ENCODE data around the gene ARMC9.
"Not testable (repeated sequence)": the region's sequence is repeated elsewhere in the genome, so short reads cannot be mapped to it uniquely, and the experiment has no call there.

Gene ARMC9

GRCh38 chr2:231246171-231246842 is 47.9 kb downstream of the ARMC9 start:
- no peak for DNase-seq

- no peak for DNase-seq
Measured at GRCh38 chr2:231250146-231250545, 51.7 kb downstream of the ARMC9 start.

GRCh38 chr2:231250698-231251097 is 52.3 kb downstream of the ARMC9 start:
- DNase-seq: no peak

GRCh38 chr2:231253292-231253691 is 54.9 kb downstream of the ARMC9 start:
- not testable (repeated sequence) for DNase-seq

GRCh38 chr2:231256494-231256893 is 58.1 kb downstream of the ARMC9 start:
- no peak for DNase-seq

- no peak for DNase-seq
Measured at GRCh38 chr2:231257763-231258162, 59.3 kb downstream of the ARMC9 start.

- DNase-seq: no peak
Measured at GRCh38 chr2:231258701-231259100, 60.3 kb downstream of the ARMC9 start.

GRCh38 chr2:231259104-231259503 is 60.7 kb downstream of the ARMC9 start:
- DNase-seq: no peak

GRCh38 chr2:231260442-231261208 is 62.2 kb downstream of the ARMC9 start:
- no peak for DNase-seq

GRCh38 chr2:231263118-231263831 is 64.8 kb downstream of the ARMC9 start:
- DNase-seq: no peak

- DNase-seq: no peak
Measured at GRCh38 chr2:231270221-231271114, 72.0 kb downstream of the ARMC9 start.

- DNase-seq: no peak
Measured at GRCh38 chr2:231272991-231273390, 74.6 kb downstream of the ARMC9 start.

GRCh38 chr2:231276987-231277386 is 78.6 kb downstream of the ARMC9 start:
- DNase-seq: no peak

- no peak for DNase-seq
Measured at GRCh38 chr2:231277962-231278361, 79.5 kb downstream of the ARMC9 start.

- no peak for DNase-seq
Measured at GRCh38 chr2:231278868-231279267, 80.4 kb downstream of the ARMC9 start.

GRCh38 chr2:231280846-231281245 is 82.4 kb downstream of the ARMC9 start:
- no peak for DNase-seq

- DNase-seq: no peak
Measured at GRCh38 chr2:231284296-231284695, 85.9 kb downstream of the ARMC9 start.

- no peak for DNase-seq
Measured at GRCh38 chr2:231286964-231287363, 88.5 kb downstream of the ARMC9 start.

- no peak for DNase-seq
Measured at GRCh38 chr2:231287696-231288095, 89.3 kb downstream of the ARMC9 start.

GRCh38 chr2:231288590-231288989 is 90.2 kb downstream of the ARMC9 start:
- no peak for DNase-seq

- no peak for DNase-seq
Measured at GRCh38 chr2:231290321-231291015, 92.0 kb downstream of the ARMC9 start.

- no peak for DNase-seq
Measured at GRCh38 chr2:231292472-231293134, 94.2 kb downstream of the ARMC9 start.

Data from SHP77 (cell line).